Measurements from ENCODE around the gene DVL1. TPM values are rescaled to one million over a fixed set of nuclear protein-coding genes. Genes with fewer than 3 reads are reported as not detected.

DVL1 gene
- total and polyA plus RNA-seq, 2 of the 13 experiments (the other 11 are each of a cell fraction or from before 2014, with no cell fraction given) = 30.8 to 60.4 TPM

DNA sequence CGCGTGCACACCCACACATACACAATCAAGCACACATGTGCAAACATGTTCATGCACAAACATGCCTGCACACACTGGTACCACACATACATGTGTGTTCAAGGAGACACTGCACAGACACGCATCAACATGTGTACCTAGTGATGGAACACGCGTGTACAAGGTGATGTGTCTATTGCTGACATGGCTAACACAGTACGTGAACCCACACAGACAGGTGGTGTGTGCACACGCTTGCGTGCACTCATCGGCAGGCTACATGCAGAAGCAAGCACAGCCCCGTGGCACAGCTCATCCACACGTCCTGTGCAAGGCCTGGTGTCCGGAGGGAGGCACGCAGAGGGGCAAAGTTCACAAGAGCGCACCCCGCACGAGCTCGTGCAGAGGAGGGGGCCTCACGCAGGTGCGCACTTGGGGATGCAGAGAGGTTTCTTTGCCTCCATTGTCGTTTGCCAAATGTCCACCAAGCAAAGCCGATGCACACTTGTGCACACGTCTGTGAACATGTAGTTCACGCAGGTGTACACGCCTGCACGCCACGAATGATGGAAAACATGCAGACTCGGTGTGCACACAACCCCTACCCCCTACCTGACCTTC is 42.5 kb downstream of the DVL1 start (continued):
- TF ChIP-seq SAP130 (CRISPR knock-in tag; IDR thresholded peaks at IDR 0.05; ENCODE audit: low read depth) (peak; percentile 89), ZFP36L1 (CRISPR knock-in tag; IDR thresholded peaks at IDR 0.05) (no peak), KAT7 (CRISPR knock-in tag; IDR thresholded peaks at IDR 0.05; ENCODE audit: borderline replicate concordance) (peak; percentile 36; the same call in 1 of the 2 replicates), ZNF780A (CRISPR knock-in tag; IDR thresholded peaks at IDR 0.05) (0 out of 2 replicates have a peak, but pooled peaks have one; percentile 51), RARA (CRISPR knock-in tag; IDR thresholded peaks at IDR 0.05) (peak; percentile 49; the same call in 1 of the 2 replicates), U2AF1 (optimal IDR thresholded peaks at IDR 0.05; ENCODE audit: low read depth, low read length) (peak; percentile 49), NRL (CRISPR knock-in tag; IDR thresholded peaks at IDR 0.05; ENCODE audit: borderline replicate concordance) (peak; percentile 72), ATM (IDR thresholded peaks at IDR 0.05; ENCODE audit: borderline replicate concordance) (no peak), TCF7L2 (IDR thresholded peaks at IDR 0.05; ENCODE audit: low read depth, low read length) (no peak), ZSCAN25 (CRISPR knock-in tag; IDR thresholded peaks at IDR 0.05) (peak; percentile 70; the same call in 1 of the 2 replicates), ERF (CRISPR knock-in tag; IDR thresholded peaks at IDR 0.05) (no peak), CREB1 (IDR thresholded peaks at IDR 0.05) (no peak), CREB1 (CRISPR knock-in tag; IDR thresholded peaks at IDR 0.05) (peak; percentile 39; the same call in 1 of the 2 replicates), ETV6 (CRISPR knock-in tag; conservative IDR thresholded peaks at IDR 0.05) (no peak), ZNF234 (CRISPR knock-in tag; conservative IDR thresholded peaks at IDR 0.05) (no peak), KMT2A (CRISPR knock-in tag; IDR thresholded peaks at IDR 0.05) (peak; percentile 48; the same call in 1 of the 2 replicates), ZNF556 (CRISPR knock-in tag; IDR thresholded peaks at IDR 0.05; ENCODE audit: borderline replicate concordance) (peak; percentile 9; the same call in 1 of the 2 replicates), ZBTB38 (CRISPR knock-in tag; IDR thresholded peaks at IDR 0.05) (0 out of 2 replicates have a peak, but pooled peaks have one; percentile 70), ARNTL (CRISPR knock-in tag; IDR thresholded peaks at IDR 0.05) (peak; percentile 66), ZNF263 (CRISPR knock-in tag; IDR thresholded peaks at IDR 0.05) (peak; percentile 59; the same call in 1 of the 2 replicates), HIVEP1 (CRISPR knock-in tag; IDR thresholded peaks at IDR 0.05) (0 out of 2 replicates have a peak, but pooled peaks have one; percentile 18)
- TF ChIP-seq, protein P1, sequence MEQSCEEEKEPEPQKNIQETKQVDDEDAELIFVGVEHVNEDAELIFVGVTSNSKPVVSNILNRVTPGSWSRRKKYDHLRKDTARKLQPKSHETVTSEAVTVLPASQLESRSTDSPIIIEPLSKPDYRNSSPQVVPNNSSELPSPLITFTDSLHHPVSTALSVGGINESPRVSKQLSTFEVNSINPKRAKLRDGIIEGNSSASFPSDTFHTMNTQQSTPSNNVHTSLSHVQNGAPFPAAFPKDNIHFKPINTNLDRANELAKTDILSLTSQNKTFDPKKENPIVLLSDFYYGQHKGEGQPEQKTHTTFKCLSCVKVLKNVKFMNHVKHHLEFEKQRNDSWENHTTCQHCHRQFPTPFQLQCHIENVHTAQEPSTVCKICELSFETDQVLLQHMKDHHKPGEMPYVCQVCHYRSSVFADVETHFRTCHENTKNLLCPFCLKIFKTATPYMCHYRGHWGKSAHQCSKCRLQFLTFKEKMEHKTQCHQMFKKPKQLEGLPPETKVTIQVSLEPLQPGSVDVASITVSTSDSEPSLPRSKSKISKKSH (CRISPR knock-in tag; IDR thresholded peaks at IDR 0.05; ENCODE audit: borderline replicate concordance) = no peak
- TF ChIP-seq, protein P2, sequence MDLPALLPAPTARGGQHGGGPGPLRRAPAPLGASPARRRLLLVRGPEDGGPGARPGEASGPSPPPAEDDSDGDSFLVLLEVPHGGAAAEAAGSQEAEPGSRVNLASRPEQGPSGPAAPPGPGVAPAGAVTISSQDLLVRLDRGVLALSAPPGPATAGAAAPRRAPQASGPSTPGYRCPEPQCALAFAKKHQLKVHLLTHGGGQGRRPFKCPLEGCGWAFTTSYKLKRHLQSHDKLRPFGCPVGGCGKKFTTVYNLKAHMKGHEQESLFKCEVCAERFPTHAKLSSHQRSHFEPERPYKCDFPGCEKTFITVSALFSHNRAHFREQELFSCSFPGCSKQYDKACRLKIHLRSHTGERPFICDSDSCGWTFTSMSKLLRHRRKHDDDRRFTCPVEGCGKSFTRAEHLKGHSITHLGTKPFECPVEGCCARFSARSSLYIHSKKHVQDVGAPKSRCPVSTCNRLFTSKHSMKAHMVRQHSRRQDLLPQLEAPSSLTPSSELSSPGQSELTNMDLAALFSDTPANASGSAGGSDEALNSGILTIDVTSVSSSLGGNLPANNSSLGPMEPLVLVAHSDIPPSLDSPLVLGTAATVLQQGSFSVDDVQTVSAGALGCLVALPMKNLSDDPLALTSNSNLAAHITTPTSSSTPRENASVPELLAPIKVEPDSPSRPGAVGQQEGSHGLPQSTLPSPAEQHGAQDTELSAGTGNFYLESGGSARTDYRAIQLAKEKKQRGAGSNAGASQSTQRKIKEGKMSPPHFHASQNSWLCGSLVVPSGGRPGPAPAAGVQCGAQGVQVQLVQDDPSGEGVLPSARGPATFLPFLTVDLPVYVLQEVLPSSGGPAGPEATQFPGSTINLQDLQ (CRISPR knock-in tag; IDR thresholded peaks at IDR 0.05) = peak; percentile 80; the same call in 1 of the 2 replicates
- TF ChIP-seq, protein P3, sequence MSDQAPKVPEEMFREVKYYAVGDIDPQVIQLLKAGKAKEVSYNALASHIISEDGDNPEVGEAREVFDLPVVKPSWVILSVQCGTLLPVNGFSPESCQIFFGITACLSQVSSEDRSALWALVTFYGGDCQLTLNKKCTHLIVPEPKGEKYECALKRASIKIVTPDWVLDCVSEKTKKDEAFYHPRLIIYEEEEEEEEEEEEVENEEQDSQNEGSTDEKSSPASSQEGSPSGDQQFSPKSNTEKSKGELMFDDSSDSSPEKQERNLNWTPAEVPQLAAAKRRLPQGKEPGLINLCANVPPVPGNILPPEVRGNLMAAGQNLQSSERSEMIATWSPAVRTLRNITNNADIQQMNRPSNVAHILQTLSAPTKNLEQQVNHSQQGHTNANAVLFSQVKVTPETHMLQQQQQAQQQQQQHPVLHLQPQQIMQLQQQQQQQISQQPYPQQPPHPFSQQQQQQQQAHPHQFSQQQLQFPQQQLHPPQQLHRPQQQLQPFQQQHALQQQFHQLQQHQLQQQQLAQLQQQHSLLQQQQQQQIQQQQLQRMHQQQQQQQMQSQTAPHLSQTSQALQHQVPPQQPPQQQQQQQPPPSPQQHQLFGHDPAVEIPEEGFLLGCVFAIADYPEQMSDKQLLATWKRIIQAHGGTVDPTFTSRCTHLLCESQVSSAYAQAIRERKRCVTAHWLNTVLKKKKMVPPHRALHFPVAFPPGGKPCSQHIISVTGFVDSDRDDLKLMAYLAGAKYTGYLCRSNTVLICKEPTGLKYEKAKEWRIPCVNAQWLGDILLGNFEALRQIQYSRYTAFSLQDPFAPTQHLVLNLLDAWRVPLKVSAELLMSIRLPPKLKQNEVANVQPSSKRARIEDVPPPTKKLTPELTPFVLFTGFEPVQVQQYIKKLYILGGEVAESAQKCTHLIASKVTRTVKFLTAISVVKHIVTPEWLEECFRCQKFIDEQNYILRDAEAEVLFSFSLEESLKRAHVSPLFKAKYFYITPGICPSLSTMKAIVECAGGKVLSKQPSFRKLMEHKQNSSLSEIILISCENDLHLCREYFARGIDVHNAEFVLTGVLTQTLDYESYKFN (CRISPR knock-in tag; conservative IDR thresholded peaks at IDR 0.05) = peak; percentile 74

All from HepG2 (cell line).